ENCODE measurements around the gene MED4.

DNA sequence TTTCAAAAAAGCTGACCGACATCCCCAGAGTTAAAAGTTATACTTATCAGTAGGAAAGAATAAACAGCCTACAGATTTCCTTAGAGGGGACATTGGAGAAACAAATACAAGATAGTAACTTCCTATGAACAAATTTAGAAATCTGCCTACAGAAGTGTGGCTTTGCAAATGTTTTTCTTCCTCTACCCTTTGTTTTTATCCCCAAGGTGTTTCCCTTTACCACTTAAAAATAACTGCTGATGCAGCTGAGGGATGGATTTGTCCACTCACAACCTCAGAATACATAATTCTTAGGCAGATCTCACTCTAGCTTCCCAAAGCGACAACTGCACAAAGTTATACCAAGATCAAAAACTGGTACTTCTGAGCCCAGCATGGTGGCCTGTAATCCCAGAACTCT is 20.9 kb downstream of the MED4 start:
- TF ChIP-seq CHD2 (IDR thresholded peaks at IDR 0.05; ENCODE audit: low read length, partially characterized antibody) (no peak), EP300 (IDR thresholded peaks at IDR 0.05; ENCODE audit: borderline replicate concordance in 1 of 2, low read depth in 1 of 2, low read length in 1 of 2) (no peak)
- TF ChIP-seq, protein P1, sequence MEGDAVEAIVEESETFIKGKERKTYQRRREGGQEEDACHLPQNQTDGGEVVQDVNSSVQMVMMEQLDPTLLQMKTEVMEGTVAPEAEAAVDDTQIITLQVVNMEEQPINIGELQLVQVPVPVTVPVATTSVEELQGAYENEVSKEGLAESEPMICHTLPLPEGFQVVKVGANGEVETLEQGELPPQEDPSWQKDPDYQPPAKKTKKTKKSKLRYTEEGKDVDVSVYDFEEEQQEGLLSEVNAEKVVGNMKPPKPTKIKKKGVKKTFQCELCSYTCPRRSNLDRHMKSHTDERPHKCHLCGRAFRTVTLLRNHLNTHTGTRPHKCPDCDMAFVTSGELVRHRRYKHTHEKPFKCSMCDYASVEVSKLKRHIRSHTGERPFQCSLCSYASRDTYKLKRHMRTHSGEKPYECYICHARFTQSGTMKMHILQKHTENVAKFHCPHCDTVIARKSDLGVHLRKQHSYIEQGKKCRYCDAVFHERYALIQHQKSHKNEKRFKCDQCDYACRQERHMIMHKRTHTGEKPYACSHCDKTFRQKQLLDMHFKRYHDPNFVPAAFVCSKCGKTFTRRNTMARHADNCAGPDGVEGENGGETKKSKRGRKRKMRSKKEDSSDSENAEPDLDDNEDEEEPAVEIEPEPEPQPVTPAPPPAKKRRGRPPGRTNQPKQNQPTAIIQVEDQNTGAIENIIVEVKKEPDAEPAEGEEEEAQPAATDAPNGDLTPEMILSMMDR (IDR thresholded peaks at IDR 0.05), result no peak

Measured in SK-N-SH (cell line).